ENCODE data around the gene LAMA3.

- TF ChIP-seq CTCF (conservative IDR thresholded peaks at IDR 0.05; ENCODE audit: low read length) (no peak), EZH2phosphoT487 (IDR thresholded peaks at IDR 0.05; ENCODE audit: borderline replicate concordance) (no peak)
Measured at GRCh38 chr18:23893653-23894052, 204.4 kb downstream of the LAMA3 start.

All from Loucy (cell line).